ENCODE measurements around the gene SLC17A1. TPM values are rescaled to one million over a fixed set of nuclear protein-coding genes. Genes with fewer than 3 reads are reported as not detected.

SLC17A1 gene
- total and polyA plus RNA-seq, 4 donors = 3.9 to 25.8 (median 11.4) TPM

GRCh38 chr6:25874118-25874517 lies 42.3 kb upstream of the SLC17A1 start, which contains the start of gene SLC17A3:
Gene SLC17A3, minus strand, starts transcription at chr6:25874243. Its CDS starts 5,856 bp downstream, at chr6:25868387.
- no peak for DNase-seq (ENCODE audit: low spot score)
- TF ChIP-seq HNF4A (conservative IDR thresholded peaks at IDR 0.05) = peak; percentile 42 to 68
- no peak for TF ChIP-seq FOXA1 (IDR thresholded peaks at IDR 0.05)
- TF ChIP-seq JUND (IDR thresholded peaks at IDR 0.05) = peak in 1 of 2 donors; percentile 61
- TF ChIP-seq CTCF (IDR thresholded peaks at IDR 0.05; ENCODE audit: low read depth, low read length, missing input control) = no peak
- TF ChIP-seq YY1 (IDR thresholded peaks at IDR 0.05) = no peak
- no peak for TF ChIP-seq NR2F2 (IDR thresholded peaks at IDR 0.05)
- no peak for TF ChIP-seq EGR1 (IDR thresholded peaks at IDR 0.05; ENCODE audit: low read depth in 2 of 2)
- no peak for TF ChIP-seq HNF4G (IDR thresholded peaks at IDR 0.05)
- no peak for TF ChIP-seq FOXA2 (IDR thresholded peaks at IDR 0.05)
- TF ChIP-seq ATF3 (IDR thresholded peaks at IDR 0.05) = no peak
- no peak for TF ChIP-seq TAF1 (conservative IDR thresholded peaks at IDR 0.05)
- no peak for TF ChIP-seq REST (IDR thresholded peaks at IDR 0.05)
- no peak for TF ChIP-seq ZBTB33 (IDR thresholded peaks at IDR 0.05)
- peak in 1 of 2 donors; percentile 36 for TF ChIP-seq RXRA (IDR thresholded peaks at IDR 0.05)
- TF ChIP-seq RAD21 (IDR thresholded peaks at IDR 0.05) = peak in 1 of 2 donors; percentile 22
- no peak for TF ChIP-seq MAX (IDR thresholded peaks at IDR 0.05)
- no peak for TF ChIP-seq GABPA (IDR thresholded peaks at IDR 0.05 in 1 of 2, conservative IDR thresholded peaks at IDR 0.05 in 1 of 2)
- TF ChIP-seq SP1 (IDR thresholded peaks at IDR 0.05) = peak; percentile 31
- Histone ChIP-seq H3K9ac (ENCODE audit: low read depth in 1 of 2, low read length in 2 of 2) (peak within 1 kb of the TSS in 1 of 2 donors; percentile 61), H3K27ac (ENCODE audit: low read depth in 1 of 2, low read length in 2 of 2) (peak within 1 kb of the TSS; percentile 25 to 29), H3K36me3 (ENCODE audit: control insufficient read depth in 4 of 4, insufficient read depth in 3 of 4, low read depth in 1 of 4, low read length in 3 of 4) (no peaks in the 10 kb centered on the region), H3K27me3 (ENCODE audit: control insufficient read depth in 4 of 4, insufficient read depth in 4 of 4, low read length in 3 of 4) (no peaks in the 10 kb centered on the region), H3K9me3 (ENCODE audit: control insufficient read depth in 4 of 4, low read length in 3 of 4) (no peaks in the 10 kb centered on the region), H3K4me3 (ENCODE audit: low read depth in 1 of 3, low read length in 3 of 3) (no peak within 1 kb of the TSS), H3K4me1 (ENCODE audit: control insufficient read depth in 4 of 4, insufficient read depth in 4 of 4, low read length in 3 of 4) (peaks cover 2 to 43% (median 29%) of the 10 kb centered on the region in 4 donors)
- WGBS = 42% methylated on average over 3 of the region's 3 CpGs

All from liver (tissue), 9 donors.